WTC11 (cell line): ENCODE data around the gene TMEM174.

Experiments
- ESRRA ChIP-seq: sonication (generic); formaldehyde crosslinking; IDR thresholded peaks from 2 replicates; pipeline ENCODE4 v1.8.1; 2022; ENCODE audit warnings: mild to moderate bottlenecking, missing genetic modification reagents, borderline replicate concordance
- NR3C1 ChIP-seq: sonication (generic); formaldehyde crosslinking; conservative IDR thresholded peaks from 2 replicates; pipeline ENCODE4 v1.8.1; 2023; ENCODE audit warnings: low read depth, mild to moderate bottlenecking, missing genetic modification reagents
- TF ChIP-seq, protein P1 (sequence below): fragments of 200-600 bp; IDR thresholded peaks from 2 replicates; pipeline ENCODE4 v1.8.0; 2022; ENCODE audit warnings: antibody characterized with exemption
- TF ChIP-seq, protein P2 (sequence below): sonication (generic); formaldehyde crosslinking; IDR thresholded peaks from 2 replicates; pipeline ENCODE4 v1.8.1; 2022; ENCODE audit warnings: low read depth, mild to moderate bottlenecking, moderate library complexity, missing genetic modification reagents, borderline replicate concordance
- TF ChIP-seq, protein P3 (sequence below): sonication (generic); formaldehyde crosslinking; IDR thresholded peaks from 2 replicates; pipeline ENCODE4 v1.8.0; 2022; ENCODE audit warnings: mild to moderate bottlenecking, missing genetic modification reagents

DNA sequence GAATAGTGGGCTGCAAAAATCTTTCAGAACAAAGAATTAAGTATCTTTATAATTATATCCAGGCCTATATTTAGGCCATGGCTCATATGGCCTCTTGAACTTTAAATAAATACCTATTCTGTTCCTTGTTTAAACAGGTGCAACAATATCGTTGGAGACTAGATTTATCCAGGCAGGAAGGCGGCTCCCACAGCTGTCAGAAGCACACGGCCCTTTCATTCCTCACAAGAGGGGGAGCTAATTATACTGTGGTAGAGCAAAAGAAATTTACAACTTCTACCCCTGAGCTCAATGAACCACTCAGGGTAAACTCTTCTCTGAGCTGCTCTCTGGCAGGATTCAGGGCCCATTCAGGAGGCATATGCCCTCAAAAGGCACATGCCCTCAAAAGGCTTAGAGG lies 31.3 kb downstream of the TMEM174 start:
- TF ChIP-seq ESRRA (CRISPR knock-in tag) (no peak), NR3C1 (no peak)
- TF ChIP-seq, protein P1, sequence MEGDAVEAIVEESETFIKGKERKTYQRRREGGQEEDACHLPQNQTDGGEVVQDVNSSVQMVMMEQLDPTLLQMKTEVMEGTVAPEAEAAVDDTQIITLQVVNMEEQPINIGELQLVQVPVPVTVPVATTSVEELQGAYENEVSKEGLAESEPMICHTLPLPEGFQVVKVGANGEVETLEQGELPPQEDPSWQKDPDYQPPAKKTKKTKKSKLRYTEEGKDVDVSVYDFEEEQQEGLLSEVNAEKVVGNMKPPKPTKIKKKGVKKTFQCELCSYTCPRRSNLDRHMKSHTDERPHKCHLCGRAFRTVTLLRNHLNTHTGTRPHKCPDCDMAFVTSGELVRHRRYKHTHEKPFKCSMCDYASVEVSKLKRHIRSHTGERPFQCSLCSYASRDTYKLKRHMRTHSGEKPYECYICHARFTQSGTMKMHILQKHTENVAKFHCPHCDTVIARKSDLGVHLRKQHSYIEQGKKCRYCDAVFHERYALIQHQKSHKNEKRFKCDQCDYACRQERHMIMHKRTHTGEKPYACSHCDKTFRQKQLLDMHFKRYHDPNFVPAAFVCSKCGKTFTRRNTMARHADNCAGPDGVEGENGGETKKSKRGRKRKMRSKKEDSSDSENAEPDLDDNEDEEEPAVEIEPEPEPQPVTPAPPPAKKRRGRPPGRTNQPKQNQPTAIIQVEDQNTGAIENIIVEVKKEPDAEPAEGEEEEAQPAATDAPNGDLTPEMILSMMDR: no peak
- TF ChIP-seq, protein P2, sequence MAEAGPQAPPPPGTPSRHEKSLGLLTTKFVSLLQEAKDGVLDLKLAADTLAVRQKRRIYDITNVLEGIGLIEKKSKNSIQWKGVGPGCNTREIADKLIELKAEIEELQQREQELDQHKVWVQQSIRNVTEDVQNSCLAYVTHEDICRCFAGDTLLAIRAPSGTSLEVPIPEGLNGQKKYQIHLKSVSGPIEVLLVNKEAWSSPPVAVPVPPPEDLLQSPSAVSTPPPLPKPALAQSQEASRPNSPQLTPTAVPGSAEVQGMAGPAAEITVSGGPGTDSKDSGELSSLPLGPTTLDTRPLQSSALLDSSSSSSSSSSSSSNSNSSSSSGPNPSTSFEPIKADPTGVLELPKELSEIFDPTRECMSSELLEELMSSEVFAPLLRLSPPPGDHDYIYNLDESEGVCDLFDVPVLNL (CRISPR knock-in tag): no peak
- TF ChIP-seq, protein P3, sequence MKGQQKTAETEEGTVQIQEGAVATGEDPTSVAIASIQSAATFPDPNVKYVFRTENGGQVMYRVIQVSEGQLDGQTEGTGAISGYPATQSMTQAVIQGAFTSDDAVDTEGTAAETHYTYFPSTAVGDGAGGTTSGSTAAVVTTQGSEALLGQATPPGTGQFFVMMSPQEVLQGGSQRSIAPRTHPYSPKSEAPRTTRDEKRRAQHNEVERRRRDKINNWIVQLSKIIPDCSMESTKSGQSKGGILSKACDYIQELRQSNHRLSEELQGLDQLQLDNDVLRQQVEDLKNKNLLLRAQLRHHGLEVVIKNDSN (CRISPR knock-in tag): no peak
